Skin epidermis (tissue), 12 donors: ENCODE results near the gene IL1RL1.

Experiments
- H3K27ac ChIP-seq, 21 experiments: fragments of 200-600 bp; sonication (generic) in 11 of 21; one replicate each; pipeline ENCODE4 v1.5.0; 2020; ENCODE audit warnings: mild to moderate bottlenecking in 3 of 21, inconsistent platforms in 2 of 21, moderate library complexity in 2 of 21
- H3K4me3 ChIP-seq, 7 experiments: fragments of 200-600 bp; sonication (generic) in 2 of 7; one replicate each; pipeline ENCODE4 v1.5.0; 2020; ENCODE audit warnings: inconsistent platforms in 2 of 7, mild to moderate bottlenecking in 2 of 7, moderate library complexity in 1 of 7

IL1RL1 gene

GRCh38 chr2:102331311-102331980, 20.1 kb downstream of the IL1RL1 start:
- H3K27ac ChIP-seq, result peak overlapping the region in 2 of 21 experiments; percentile 6 to 61

GRCh38 chr2:102334486-102334885, 23.1 kb downstream of the IL1RL1 start:
- no peak overlapping the region for H3K27ac ChIP-seq
- H3K4me3 ChIP-seq, result no peak overlapping the region

More at GRCh38 chr2:102331311-102331980, 20.1 kb downstream of the IL1RL1 start:
- H3K4me3 ChIP-seq, result no peak overlapping the region

GRCh38 chr2:102335871-102336366, 24.6 kb downstream of the IL1RL1 start:
- Histone ChIP-seq H3K27ac (peak overlapping the region in 1 of 21 experiments; percentile 48), H3K4me3 (no peak overlapping the region)

- Histone ChIP-seq H3K4me3 (no peak overlapping the region), H3K27ac (peak overlapping the region in 6 of 21 experiments; percentile 4 to 56 (median 36))
These were observed 25.2 kb downstream of the IL1RL1 start for GRCh38 chr2:102336502-102336945.

- peak overlapping the region in 5 of 21 experiments; percentile 4 to 56 (median 40) for H3K27ac ChIP-seq
- no peak overlapping the region for H3K4me3 ChIP-seq
These were observed 25.6 kb downstream of the IL1RL1 start for GRCh38 chr2:102337012-102337411.

- H3K4me3 ChIP-seq, result no peak overlapping the region
- H3K27ac ChIP-seq, result peak overlapping the region in 3 of 21 experiments; percentile 2 to 56 (median 9)
These were observed 26.4 kb downstream of the IL1RL1 start for GRCh38 chr2:102337481-102338386.

- no peak overlapping the region for H3K27ac ChIP-seq
- no peak overlapping the region for H3K4me3 ChIP-seq
These were observed 29.4 kb downstream of the IL1RL1 start for GRCh38 chr2:102340778-102341177.

- H3K4me3 ChIP-seq, result no peak overlapping the region
These were observed 31.5 kb downstream of the IL1RL1 start for GRCh38 chr2:102342888-102343287.

GRCh38 chr2:102344397-102344796, 33.0 kb downstream of the IL1RL1 start:
- Histone ChIP-seq H3K27ac (no peak overlapping the region), H3K4me3 (no peak overlapping the region)

More at GRCh38 chr2:102342888-102343287, 31.5 kb downstream of the IL1RL1 start:
- H3K27ac ChIP-seq, result no peak overlapping the region

GRCh38 chr2:102345329-102345920, 34.1 kb downstream of the IL1RL1 start:
- Histone ChIP-seq H3K4me3 (no peak overlapping the region), H3K27ac (no peak overlapping the region)

- no peak overlapping the region for H3K27ac ChIP-seq
These were observed 35.2 kb downstream of the IL1RL1 start for GRCh38 chr2:102346381-102347130.

GRCh38 chr2:102350137-102350793, 38.9 kb downstream of the IL1RL1 start:
- no peak overlapping the region for H3K4me3 ChIP-seq
- H3K27ac ChIP-seq, result no peak overlapping the region

More at GRCh38 chr2:102346381-102347130, 35.2 kb downstream of the IL1RL1 start:
- H3K4me3 ChIP-seq, result no peak overlapping the region

GRCh38 chr2:102355526-102356380, 44.4 kb downstream of the IL1RL1 start, which contains the start of gene IL18R1:
IL18R1 (plus strand) TSS chr2:102355796; CDS start chr2:102362661, 6,865 bp downstream.
- H3K4me3 ChIP-seq, result peak within 1 kb of the TSS; percentile 53 to 78 (median 62)
- peak within 1 kb of the TSS; percentile 37 to 92 (median 82) for H3K27ac ChIP-seq

- peak overlapping the region in 20 of 21 experiments; percentile 65 to 92 (median 82) for H3K27ac ChIP-seq
- peak overlapping the region; percentile 53 to 78 (median 62) for H3K4me3 ChIP-seq
These were observed 45.0 kb downstream of the IL1RL1 start for GRCh38 chr2:102356381-102356712.

GRCh38 chr2:102356741-102357140, 45.4 kb downstream of the IL1RL1 start:
- peak overlapping the region in 5 of 7 experiments; percentile 53 to 70 (median 58) for H3K4me3 ChIP-seq
- peak overlapping the region in 12 of 21 experiments; percentile 8 to 92 (median 81) for H3K27ac ChIP-seq

GRCh38 chr2:102357937-102358336, 46.6 kb downstream of the IL1RL1 start:
- Histone ChIP-seq H3K27ac (peak overlapping the region in 8 of 21 experiments; percentile 4 to 92 (median 18)), H3K4me3 (peak overlapping the region in 2 of 7 experiments; percentile 4 to 54)

GRCh38 chr2:102358496-102358895, 47.1 kb downstream of the IL1RL1 start:
- H3K27ac ChIP-seq, result peak overlapping the region in 6 of 21 experiments; percentile 4 to 92 (median 16)

More at GRCh38 chr2:102358496-102358895, 47.1 kb downstream of the IL1RL1 start:
- H3K4me3 ChIP-seq, result peak overlapping the region in 1 of 7 experiments; percentile 2
